Activated CD4-positive, alpha-beta T cell treated with anti-CD3 and anti-CD28 coated beads, Interleukin-10, Interleukin-2, amounts not matched to agents 100 ng/mL and 50 ng/mL, durations not matched to agents 16 hours and 8 hours (primary cell): ENCODE measurements around the gene ARID4A.
"Not testable (repeated sequence)": the region's sequence is repeated elsewhere in the genome, so short reads cannot be mapped to it uniquely, and the experiment has no call there.

Source experiments
- DNase-seq: peaks from one replicate; pipeline ENCODE4 v3.0.0-alpha.2; 2020

The ARID4A gene

GRCh38 chr14:58292187-58292586 is 6.2 kb upstream of the ARID4A start:
- DNase-seq = no peak

- DNase-seq = no peak
Observed at GRCh38 chr14:58294201-58294600, 4.2 kb upstream of the ARID4A start.

- peak; percentile 27 for DNase-seq
Observed at GRCh38 chr14:58296726-58297125, 1.6 kb upstream of the ARID4A start.

- DNase-seq = no peak
Observed at GRCh38 chr14:58297412-58297761, 968 bp upstream of the ARID4A start.

- peak; percentile 99 for DNase-seq
Observed at GRCh38 chr14:58297762-58298476, 436 bp upstream of the ARID4A start.

- DNase-seq = peak; percentile 17
Observed at GRCh38 chr14:58299401-58300330, 1.3 kb downstream of the ARID4A start.

GRCh38 chr14:58301416-58301815 is 3.1 kb downstream of the ARID4A start:
- no peak for DNase-seq

- no peak for DNase-seq
Observed at GRCh38 chr14:58305730-58306129, 7.4 kb downstream of the ARID4A start.

GRCh38 chr14:58307597-58308316 is 9.4 kb downstream of the ARID4A start:
- DNase-seq = no peak

- no peak for DNase-seq
Observed at GRCh38 chr14:58309086-58309485, 10.7 kb downstream of the ARID4A start.

- DNase-seq = no peak
Observed at GRCh38 chr14:58313699-58314098, 15.3 kb downstream of the ARID4A start.

GRCh38 chr14:58315606-58316005 is 17.3 kb downstream of the ARID4A start:
- no peak for DNase-seq

GRCh38 chr14:58327019-58327418 is 28.7 kb downstream of the ARID4A start:
- no peak for DNase-seq

GRCh38 chr14:58331111-58331510 is 32.8 kb downstream of the ARID4A start:
- DNase-seq = peak; percentile 93

- DNase-seq = no peak
Observed at GRCh38 chr14:58332561-58332960, 34.2 kb downstream of the ARID4A start.

GRCh38 chr14:58339666-58340065 is 41.3 kb downstream of the ARID4A start:
- not testable (repeated sequence) for DNase-seq

- no peak for DNase-seq
Observed at GRCh38 chr14:58341152-58341748, 42.9 kb downstream of the ARID4A start.

- not testable (repeated sequence) for DNase-seq
Observed at GRCh38 chr14:58343535-58343934, 45.2 kb downstream of the ARID4A start.

- DNase-seq = no peak
Observed at GRCh38 chr14:58353516-58354299, 55.4 kb downstream of the ARID4A start.

GRCh38 chr14:58354808-58355207 is 56.5 kb downstream of the ARID4A start:
- no peak for DNase-seq

GRCh38 chr14:58356268-58356667 is 57.9 kb downstream of the ARID4A start:
- no peak for DNase-seq

GRCh38 chr14:58362272-58362671 is 63.9 kb downstream of the ARID4A start:
- DNase-seq = not testable (repeated sequence)
